Ovary (tissue), 9 donors: Measurements from ENCODE around the gene CRIM1. TPM values are rescaled to one million over a fixed set of nuclear protein-coding genes. Genes with fewer than 3 reads are reported as not detected.

ENCODE experiments used
- DNase-seq, 5 donors: peaks; one replicate each; pipeline ENCODE4 v3.0.0-alpha.2; 2019 to 2020
- H3K27ac ChIP-seq, 2 donors: fragments of 200-600 bp; one replicate each; pipeline versions ENCODE4 v1.5.1 to v1.8.0; 2019 to 2022
- H3K27me3 ChIP-seq: fragments of 200-600 bp; one replicate; pipeline ENCODE4 v1.8.0; 2022
- H3K36me3 ChIP-seq: fragments of 200-600 bp; sonication (generic); one replicate; pipeline ENCODE4 v1.5.1; 2019
- H3K4me1 ChIP-seq: one replicate; pipeline ENCODE4 v1.8.1; 2013; ENCODE audit warnings: mild to moderate bottlenecking, moderate library complexity; ENCODE audit not compliant: insufficient read depth
- H3K4me3 ChIP-seq: fragments of 200-600 bp; sonication (generic); one replicate; pipeline ENCODE4 v1.5.1; 2017
- H3K9me3 ChIP-seq, 2 donors: fragments of 200-600 bp in 1 of 2; sonication (generic) in 1 of 2; one replicate each; pipeline versions ENCODE4 v1.5.1 to v1.8.1; 2013 to 2019; ENCODE audit warnings: mild to moderate bottlenecking in 1 of 2, moderate library complexity in 1 of 2
- EP300 ChIP-seq: sonication (generic); formaldehyde crosslinking; IDR thresholded peaks from one replicate; pipeline ENCODE4 v1.6.1; 2017; ENCODE audit warnings: antibody characterized with exemption
- POLR2A ChIP-seq: fragments of 450-650 bp; IDR thresholded peaks from one replicate; pipeline ENCODE4 v1.6.1; 2017; ENCODE audit warnings: antibody characterized with exemption, mild to moderate bottlenecking, moderate library complexity
- WGBS, 3 donors: extraction: QIAGEN DNeasy Blood & Tissue Kit in 1 of 3; methylation state at CpG; one replicate each; pipeline versions ENCODE4 v1.1.5 to v1.1.7; 2013 to 2017; 5-methylcytosine and 5-hydroxymethylcytosine counted together
- intact Hi-C, 4 donors: fragments of 100-400 bp; cut with DNase I; formaldehyde crosslinking; loops; one replicate each; pipeline versions ENCODE4 v1.11.0 to v1.15.1; 2022 to 2023
- polyA plus RNA-seq, 2 donors: library from polyadenylated mRNA; stranded (reverse); fragments of 200-250 nt in 1 of 2; fragments of 350-450 nt in 1 of 2; fragmentation: Illumina TruSeq in 1 of 2; extraction: RNeasy Lipid Tissue Mini Kit (QIAGEN cat#74804) in 1 of 2; gene quantifications; one replicate each; pipeline ENCODE4 v1.2.3, GENCODE V29; 2013 to 2014
- total RNA-seq, 7 donors: library from RNA; depleted of rRNA in 2 of 7; stranded (reverse); fragments of >200 nt in 2 of 7; fragmentation: NEBNext Ultra II Directional in 3 of 7; extraction: Animal tissue kit (Norgen Biotek cat#: 25700) in 3 of 7; gene quantifications; one replicate each; pipeline versions ENCODE4 v1.1.0 to v1.2.4, GENCODE V29; 2016 to 2023
- TF ChIP-seq, protein P1 (sequence below), 3 donors: fragments of 450-650 bp in 2 of 3; fragments of 200-600 bp in 1 of 3; IDR thresholded peaks; one replicate each; pipeline versions ENCODE4 v1.5.1 to v1.8.0; 2016 to 2022; ENCODE audit warnings: antibody characterized with exemption in 3 of 3, mild to moderate bottlenecking in 1 of 3
- donor health status: DM: no; HTN: no; CAD: no; lungs with moderate emphysema.
- donor health status: DM: no; HTN: no; CAD: no.
- donor health status: Bipolar disorder and iron deficiency.
- donor health status: DM: yes; HTN: yes; CAD: no.
- donor health status: DM: no; HTN: no; CAD: no.
- donor health status: DM: yes; HTN: yes; CAD: no.

The CRIM1 gene
- total and polyA plus RNA-seq, 9 donors: 38.4 to 134 (median 65.0) TPM

DNA sequence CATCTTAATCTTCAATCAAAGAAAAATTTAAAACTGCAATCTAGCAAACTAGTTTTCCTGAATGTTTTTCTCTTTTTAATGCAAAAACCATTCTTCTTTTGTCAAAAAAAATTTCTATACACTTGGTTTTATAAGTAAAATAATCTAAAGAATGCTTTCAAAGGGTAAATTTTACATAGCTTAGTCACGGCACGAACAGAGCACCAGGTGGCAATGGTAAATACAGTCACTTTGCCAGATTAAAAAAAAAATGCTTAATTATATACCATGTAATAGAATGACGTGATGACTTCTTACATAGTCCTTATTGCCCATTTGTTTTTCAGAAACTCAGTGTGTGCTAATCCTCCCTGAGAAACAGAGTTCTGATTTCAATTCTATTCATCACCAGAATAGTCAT, 232.0 kb downstream of the CRIM1 start:
- TF ChIP-seq, protein P1, sequence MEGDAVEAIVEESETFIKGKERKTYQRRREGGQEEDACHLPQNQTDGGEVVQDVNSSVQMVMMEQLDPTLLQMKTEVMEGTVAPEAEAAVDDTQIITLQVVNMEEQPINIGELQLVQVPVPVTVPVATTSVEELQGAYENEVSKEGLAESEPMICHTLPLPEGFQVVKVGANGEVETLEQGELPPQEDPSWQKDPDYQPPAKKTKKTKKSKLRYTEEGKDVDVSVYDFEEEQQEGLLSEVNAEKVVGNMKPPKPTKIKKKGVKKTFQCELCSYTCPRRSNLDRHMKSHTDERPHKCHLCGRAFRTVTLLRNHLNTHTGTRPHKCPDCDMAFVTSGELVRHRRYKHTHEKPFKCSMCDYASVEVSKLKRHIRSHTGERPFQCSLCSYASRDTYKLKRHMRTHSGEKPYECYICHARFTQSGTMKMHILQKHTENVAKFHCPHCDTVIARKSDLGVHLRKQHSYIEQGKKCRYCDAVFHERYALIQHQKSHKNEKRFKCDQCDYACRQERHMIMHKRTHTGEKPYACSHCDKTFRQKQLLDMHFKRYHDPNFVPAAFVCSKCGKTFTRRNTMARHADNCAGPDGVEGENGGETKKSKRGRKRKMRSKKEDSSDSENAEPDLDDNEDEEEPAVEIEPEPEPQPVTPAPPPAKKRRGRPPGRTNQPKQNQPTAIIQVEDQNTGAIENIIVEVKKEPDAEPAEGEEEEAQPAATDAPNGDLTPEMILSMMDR (IDR thresholded peaks at IDR 0.05): no peak
- no peak for TF ChIP-seq POLR2A
- no peak for DNase-seq
- Histone ChIP-seq H3K27me3 (no peaks in the 10 kb centered on the region), H3K27ac (no peak overlapping the region), H3K4me3 (no peak overlapping the region), H3K4me1 (peaks cover 1% of the 10 kb centered on the region), H3K9me3 (no peaks in the 10 kb centered on the region), H3K36me3 (no peaks in the 10 kb centered on the region)
- intact Hi-C loops: no loop called here
- WGBS, 3 donors: 79 to 86% (median 83%) methylated on average over 3 of the region's 3 CpGs

DNA sequence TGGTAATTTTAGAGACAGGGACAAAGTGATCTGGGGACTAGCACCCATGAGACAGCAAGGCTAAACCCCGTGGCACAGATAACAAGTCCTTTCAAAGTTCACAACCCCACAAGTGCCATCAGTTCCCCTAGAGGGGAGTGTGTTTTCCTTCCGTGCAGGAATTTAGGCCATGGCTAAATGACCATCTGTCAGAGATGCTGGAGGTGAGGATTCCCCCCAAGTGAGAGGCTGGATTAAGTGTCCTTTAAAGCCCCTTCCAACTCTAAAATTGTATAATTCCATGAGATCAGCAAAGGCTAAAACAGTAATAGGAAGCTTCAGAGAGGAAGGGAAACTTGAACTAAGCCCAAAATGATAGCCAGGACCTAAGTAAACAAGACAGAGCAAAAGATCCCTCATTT, 233.7 kb downstream of the CRIM1 start:
- H3K27ac ChIP-seq: no peak overlapping the region
- no peak for TF ChIP-seq POLR2A

DNA sequence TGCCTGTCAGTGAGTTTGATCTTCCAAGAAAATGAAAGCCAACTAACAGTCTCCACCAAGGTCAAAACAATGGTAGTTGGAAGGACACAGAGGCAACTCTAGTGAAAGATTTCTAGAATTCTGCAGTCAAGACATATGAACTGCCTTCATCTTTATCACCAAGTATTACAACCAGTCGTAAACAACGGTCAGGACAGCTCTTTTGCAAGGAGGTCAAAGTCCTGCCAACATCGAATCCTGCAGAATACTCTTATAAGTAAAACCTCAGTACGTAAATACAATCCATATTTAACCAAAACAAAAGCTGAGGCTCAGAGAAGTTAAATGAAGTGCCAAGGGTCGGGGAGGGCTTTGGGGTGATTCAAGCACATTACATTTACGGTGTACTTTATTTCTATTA, 239.3 kb downstream of the CRIM1 start:
- Histone ChIP-seq H3K9me3 (no peaks in the 10 kb centered on the region), H3K4me1 (peaks cover 14% of the 10 kb centered on the region), H3K36me3 (no peaks in the 10 kb centered on the region), H3K27me3 (no peaks in the 10 kb centered on the region), H3K27ac (no peak overlapping the region), H3K4me3 (no peak overlapping the region)
- DNase-seq: no peak
- intact Hi-C loops: loop anchor here in 1 of 4 donors (5.0 kb wide), 1 partner anchor 243 kb away; no protein-coding TSS in a partner anchor
- 61 to 72% (median 64%) methylated on average over 6 of the region's 6 CpGs for WGBS, 3 donors
- TF ChIP-seq, protein P1 (IDR thresholded peaks at IDR 0.05): no peak
- no peak for TF ChIP-seq POLR2A

More for the DNA sequence above, 233.7 kb downstream of the CRIM1 start:
- Histone ChIP-seq H3K27me3 (no peaks in the 10 kb centered on the region), H3K4me3 (no peak overlapping the region), H3K4me1 (peaks cover 1% of the 10 kb centered on the region), H3K36me3 (no peaks in the 10 kb centered on the region), H3K9me3 (no peaks in the 10 kb centered on the region)
- no peak for DNase-seq
- whole genome bisulfite sequencing, 3 donors: 29 to 48% (median 34%) methylated on average over 2 of the region's 2 CpGs
- intact Hi-C loops: no loop called here

DNA sequence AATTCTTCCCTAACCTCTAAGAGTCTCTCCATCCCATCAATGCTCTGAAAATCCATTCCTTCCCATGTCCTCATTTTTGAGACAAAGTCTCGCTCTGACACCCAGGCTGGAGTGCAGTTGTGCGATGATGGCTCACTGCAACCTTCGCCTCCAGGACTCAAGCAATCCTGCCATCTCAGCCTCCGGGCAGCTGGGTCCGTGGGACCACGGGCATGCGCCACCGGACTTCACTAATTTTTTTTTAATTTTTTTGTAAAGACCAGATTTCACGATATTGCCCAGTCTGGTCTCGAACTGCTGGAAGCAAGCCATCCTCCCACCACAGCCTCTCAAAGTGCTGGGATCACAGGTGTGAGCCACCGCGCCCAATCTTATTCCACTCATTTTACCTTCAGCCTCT, 240.8 kb downstream of the CRIM1 start:
- Histone ChIP-seq H3K4me3 (no peak overlapping the region), H3K4me1 (peaks cover 14% of the 10 kb centered on the region), H3K27ac (no peak overlapping the region), H3K9me3 (no peaks in the 10 kb centered on the region), H3K36me3 (no peaks in the 10 kb centered on the region), H3K27me3 (no peaks in the 10 kb centered on the region)
- intact Hi-C loops: loop anchor here in 1 of 4 donors (5.0 kb wide), 1 partner anchor 244 kb away; no protein-coding TSS in a partner anchor
- WGBS, 3 donors: 94 to 97% (median 96%) methylated on average over 12 of the region's 12 CpGs
- no peak for TF ChIP-seq EP300
- TF ChIP-seq, protein P1 (IDR thresholded peaks at IDR 0.05): no peak
- no peak for TF ChIP-seq POLR2A
- DNase-seq: no peak

DNA sequence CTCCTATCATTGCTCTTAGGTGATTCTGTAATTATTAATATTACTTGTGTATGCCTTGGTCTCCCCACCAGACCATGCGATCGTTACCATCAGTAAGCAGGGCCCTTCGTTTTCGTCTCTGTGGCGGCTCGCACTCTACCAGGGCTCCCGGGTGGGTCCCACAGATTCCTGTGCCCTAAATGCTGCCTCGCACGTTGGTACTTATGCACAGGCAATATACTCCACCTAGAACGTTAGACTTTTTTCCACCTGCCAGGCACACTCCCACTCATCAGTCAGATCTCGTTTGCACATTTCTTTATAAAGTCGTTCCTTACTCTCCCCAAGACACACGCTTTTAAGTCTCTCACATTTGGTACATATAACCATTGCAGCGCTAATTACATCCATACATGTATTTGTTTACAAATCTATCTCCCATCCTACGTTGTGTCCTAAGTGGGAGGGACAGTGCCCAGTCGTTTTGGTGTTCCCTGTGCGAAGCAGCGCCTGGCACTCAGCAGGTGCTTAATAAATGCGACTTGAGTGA, 241.5 kb downstream of the CRIM1 start:
- H3K27ac ChIP-seq: peak overlapping the region in 1 of 2 donors; percentile 91
- no peaks in the 10 kb centered on the region for H3K9me3 ChIP-seq
- peak overlapping the region; percentile 99 for H3K4me3 ChIP-seq
- no peaks in the 10 kb centered on the region for H3K36me3 ChIP-seq
- TF ChIP-seq EP300: no peak
- no peak for TF ChIP-seq POLR2A
- TF ChIP-seq, protein P1 (IDR thresholded peaks at IDR 0.05): no peak
- no peaks in the 10 kb centered on the region for H3K27me3 ChIP-seq
- intact Hi-C loops: loop anchor here in 1 of 4 donors (5.0 kb wide), 1 partner anchor 245 kb away; no protein-coding TSS in a partner anchor
- no peak for DNase-seq
- 25 to 32% (median 27%) methylated on average over 19 of the region's 19 CpGs for WGBS, 3 donors
- H3K4me1 ChIP-seq: peaks cover 14% of the 10 kb centered on the region
